ENCODE measurements around the gene RCOR1. TPM values are rescaled to one million over a fixed set of nuclear protein-coding genes. Genes with fewer than 3 reads are reported as not detected.

The RCOR1 gene
- total and polyA plus RNA-seq, 9 donors, result 7.2 to 22.3 (median 18.3) TPM

GRCh38 chr14:102665621-102666020 lies 73.2 kb downstream of the RCOR1 start:
- Histone ChIP-seq H3K4me3 (no peak overlapping the region), H3K9me3 (no peaks in the 10 kb centered on the region), H3K27me3 (no peaks in the 10 kb centered on the region), H3K36me3 (no peaks in the 10 kb centered on the region), H3K27ac (no peak overlapping the region), H3K4me1 (ENCODE audit: insufficient read depth) (peaks cover 4% of the 10 kb centered on the region)
- no peak for TF ChIP-seq POLR2A (IDR thresholded peaks at IDR 0.05)
- no peak for TF ChIP-seq EP300 (IDR thresholded peaks at IDR 0.05)
- TF ChIP-seq, protein P1, sequence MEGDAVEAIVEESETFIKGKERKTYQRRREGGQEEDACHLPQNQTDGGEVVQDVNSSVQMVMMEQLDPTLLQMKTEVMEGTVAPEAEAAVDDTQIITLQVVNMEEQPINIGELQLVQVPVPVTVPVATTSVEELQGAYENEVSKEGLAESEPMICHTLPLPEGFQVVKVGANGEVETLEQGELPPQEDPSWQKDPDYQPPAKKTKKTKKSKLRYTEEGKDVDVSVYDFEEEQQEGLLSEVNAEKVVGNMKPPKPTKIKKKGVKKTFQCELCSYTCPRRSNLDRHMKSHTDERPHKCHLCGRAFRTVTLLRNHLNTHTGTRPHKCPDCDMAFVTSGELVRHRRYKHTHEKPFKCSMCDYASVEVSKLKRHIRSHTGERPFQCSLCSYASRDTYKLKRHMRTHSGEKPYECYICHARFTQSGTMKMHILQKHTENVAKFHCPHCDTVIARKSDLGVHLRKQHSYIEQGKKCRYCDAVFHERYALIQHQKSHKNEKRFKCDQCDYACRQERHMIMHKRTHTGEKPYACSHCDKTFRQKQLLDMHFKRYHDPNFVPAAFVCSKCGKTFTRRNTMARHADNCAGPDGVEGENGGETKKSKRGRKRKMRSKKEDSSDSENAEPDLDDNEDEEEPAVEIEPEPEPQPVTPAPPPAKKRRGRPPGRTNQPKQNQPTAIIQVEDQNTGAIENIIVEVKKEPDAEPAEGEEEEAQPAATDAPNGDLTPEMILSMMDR (IDR thresholded peaks at IDR 0.05), result no peak
- intact Hi-C loops (cut with DNase I), result no loop called here
- DNase-seq, result no peak
- WGBS, 3 donors, result 96 to 99% (median 96%) methylated on average over 2 of the region's 2 CpGs

DNA sequence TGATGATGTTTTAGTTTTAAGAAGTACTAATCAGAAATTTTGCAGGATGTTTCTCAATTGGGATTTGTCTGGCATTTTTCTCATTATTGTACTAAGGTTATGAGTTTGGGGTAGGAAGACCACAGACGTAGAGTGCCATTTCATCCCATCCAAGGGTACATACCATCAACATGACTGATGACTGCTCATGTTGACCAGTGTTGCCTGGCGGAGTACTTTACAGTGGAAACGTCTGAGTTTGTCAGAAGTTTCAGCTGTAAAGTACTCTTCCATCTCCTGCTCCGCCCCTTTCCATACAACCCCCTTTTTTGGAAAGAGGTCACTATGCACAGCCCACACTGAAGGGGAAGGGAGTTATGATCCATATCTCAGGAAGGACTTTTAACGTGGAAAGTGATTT lies 74.2 kb downstream of the RCOR1 start:
- no peak for DNase-seq
- 88 to 93% (median 91%) methylated on average over 5 of the region's 5 CpGs for WGBS, 3 donors
- Histone ChIP-seq H3K36me3 (no peaks in the 10 kb centered on the region), H3K27me3 (no peaks in the 10 kb centered on the region), H3K9me3 (no peaks in the 10 kb centered on the region), H3K4me1 (ENCODE audit: insufficient read depth) (peaks cover 4% of the 10 kb centered on the region), H3K27ac (no peak overlapping the region), H3K4me3 (no peak overlapping the region)
- intact Hi-C loops (cut with DNase I), result no loop called here
- no peak for TF ChIP-seq EP300 (IDR thresholded peaks at IDR 0.05)
- TF ChIP-seq, protein P1 (IDR thresholded peaks at IDR 0.05), result no peak
- TF ChIP-seq POLR2A (IDR thresholded peaks at IDR 0.05), result no peak

- Histone ChIP-seq H3K4me1 (ENCODE audit: insufficient read depth) (peaks cover 4% of the 10 kb centered on the region), H3K27ac (no peak overlapping the region), H3K36me3 (no peaks in the 10 kb centered on the region), H3K9me3 (no peaks in the 10 kb centered on the region), H3K4me3 (no peak overlapping the region), H3K27me3 (no peaks in the 10 kb centered on the region)
- TF ChIP-seq, protein P1 (IDR thresholded peaks at IDR 0.05), result no peak
- TF ChIP-seq POLR2A (IDR thresholded peaks at IDR 0.05), result no peak
- no peak for TF ChIP-seq EP300 (IDR thresholded peaks at IDR 0.05)
- intact Hi-C loops (cut with DNase I), result no loop called here
- DNase-seq, result no peak
- 50 to 74% (median 63%) methylated on average over 2 of the region's 2 CpGs for WGBS, 3 donors
These were observed 75.3 kb downstream of the RCOR1 start for GRCh38 chr14:102667703-102668102.

DNA sequence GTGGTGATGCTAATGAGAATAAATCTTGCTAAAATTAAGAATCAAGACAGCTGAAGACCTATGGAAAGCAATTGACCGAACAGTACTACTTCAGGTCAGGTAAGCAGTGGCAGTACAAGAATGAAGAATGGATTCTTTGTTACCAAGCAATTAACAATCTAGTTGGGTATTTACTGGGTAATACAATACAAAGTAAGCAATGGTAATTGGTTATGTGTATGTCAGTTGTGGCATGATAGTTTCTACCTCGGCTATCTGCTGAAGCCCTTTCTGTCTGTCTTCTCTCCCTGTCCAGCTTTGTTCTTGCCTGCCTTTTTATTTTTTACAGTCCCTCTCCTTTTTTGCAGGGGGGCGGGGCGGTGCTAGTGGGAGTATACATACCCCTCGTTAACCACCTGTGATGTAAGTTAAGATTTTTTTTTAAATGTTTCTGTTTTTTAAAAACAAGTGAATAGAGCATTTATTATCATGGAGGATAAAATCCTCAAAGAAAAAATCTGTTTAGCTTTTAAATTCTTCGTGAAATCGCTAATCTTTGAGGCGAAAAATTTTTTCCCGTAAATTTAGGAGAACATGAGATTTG lies 75.9 kb downstream of the RCOR1 start:
- no peaks in the 10 kb centered on the region for H3K36me3 ChIP-seq
- peaks cover 4% of the 10 kb centered on the region for H3K4me1 ChIP-seq (ENCODE audit: insufficient read depth)
- intact Hi-C loops (cut with DNase I), result no loop called here
- WGBS, 3 donors, result 86 to 89% (median 86%) methylated on average over 9 of the region's 9 CpGs
- H3K9me3 ChIP-seq, result no peaks in the 10 kb centered on the region
- TF ChIP-seq, protein P1 (IDR thresholded peaks at IDR 0.05), result no peak
- no peak for TF ChIP-seq POLR2A (IDR thresholded peaks at IDR 0.05)
- no peak for DNase-seq
- no peak overlapping the region for H3K4me3 ChIP-seq
- no peaks in the 10 kb centered on the region for H3K27me3 ChIP-seq
- no peak overlapping the region for H3K27ac ChIP-seq

Data from ovary (tissue), 9 donors.